HL-60 (cell line): ENCODE results near the gene INTS1.

ENCODE experiments used
- DNase-seq, 2 experiments: peaks; one replicate each; pipeline ENCODE4 v3.0.0-alpha.2; 2010 to 2020; ENCODE audit warnings: low read depth in 1 of 2, low spot score in 1 of 2
- H3K27ac ChIP-seq: fragments of 250-450 bp; sonication (Bioruptor Pico); replicated peaks from 2 replicates; pipeline ENCODE4 v1.5.1; 2020; ENCODE audit warnings: mild to moderate bottlenecking, moderate library complexity
- H3K27me3 ChIP-seq: fragments of 250-450 bp; sonication (Bioruptor Pico); 2 replicates; pipeline ENCODE4 v1.5.1; 2021; ENCODE audit warnings: mild to moderate bottlenecking, moderate library complexity; ENCODE audit not compliant: insufficient read depth, poor library complexity, severe bottlenecking
- H3K4me3 ChIP-seq: replicated peaks from 2 replicates; pipeline ENCODE4 v1.5.1; 2011; ENCODE audit warnings: mild to moderate bottlenecking, control low read depth, low read length; ENCODE audit not compliant: insufficient read depth
- CTCF ChIP-seq: IDR thresholded peaks from one replicate; pipeline ENCODE4 v1.5.1; 2011; ENCODE audit warnings: low read length, control low read depth, inconsistent platforms; ENCODE audit not compliant: insufficient read depth
- GABPA ChIP-seq: IDR thresholded peaks from 2 replicates; pipeline ENCODE4 v1.6.1; 2012; ENCODE audit warnings: low read depth
- POLR2AphosphoS5 ChIP-seq: IDR thresholded peaks from 2 replicates; pipeline ENCODE4 v1.6.1; 2012; ENCODE audit warnings: low read depth
- REST ChIP-seq: IDR thresholded peaks from 2 replicates; pipeline ENCODE4 v1.6.1; 2012; ENCODE audit warnings: low read depth; ENCODE audit not compliant: insufficient replicate concordance
- SPI1 ChIP-seq: IDR thresholded peaks from 2 replicates; pipeline ENCODE4 v1.6.1; 2012; ENCODE audit warnings: low read depth, mild to moderate bottlenecking, borderline replicate concordance

Gene INTS1

GRCh38 chr7:1441615-1442354 is 62.4 kb downstream of the INTS1 start:
- Histone ChIP-seq H3K27me3 (no peaks in the 10 kb centered on the region), H3K27ac (no peak overlapping the region), H3K4me3 (no peak overlapping the region)
- DNase-seq = no peak
- TF ChIP-seq REST (no peak), POLR2AphosphoS5 (no peak), SPI1 (no peak), CTCF (no peak), GABPA (no peak)

GRCh38 chr7:1440620-1441019 is 63.6 kb downstream of the INTS1 start:
- no peaks in the 10 kb centered on the region for H3K27me3 ChIP-seq
- H3K27ac ChIP-seq = no peak overlapping the region
- TF ChIP-seq GABPA (no peak), CTCF (no peak), POLR2AphosphoS5 (no peak), REST (no peak), SPI1 (no peak)
- no peak overlapping the region for H3K4me3 ChIP-seq
- no peak for DNase-seq

- H3K4me3 ChIP-seq = no peak overlapping the region
- H3K27me3 ChIP-seq = no peaks in the 10 kb centered on the region
- DNase-seq = no peak
- TF ChIP-seq REST = no peak
- TF ChIP-seq CTCF = no peak
- TF ChIP-seq SPI1 = no peak
- no peak for TF ChIP-seq POLR2AphosphoS5
- TF ChIP-seq GABPA = no peak
- no peak overlapping the region for H3K27ac ChIP-seq
Measured at GRCh38 chr7:1439373-1440363, 64.5 kb downstream of the INTS1 start.
